Osteoblast (primary cell): ENCODE data around the gene STT3B. TPM values are rescaled to one million over a fixed set of nuclear protein-coding genes. Genes with fewer than 3 reads are reported as not detected.

Source experiments
- DNase-seq: peaks from one replicate; pipeline ENCODE4 v3.0.0; 2011; ENCODE audit warnings: low spot score, mixed read lengths; ENCODE audit not compliant: insufficient read length; ENCODE audit errors: missing footprints
- H2AFZ ChIP-seq: 2 replicates; pipeline ENCODE4 v1.6.0; 2011; ENCODE audit warnings: mild to moderate bottlenecking, low read length
- H3K27ac ChIP-seq: 2 replicates; pipeline ENCODE4 v1.5.1; 2011; ENCODE audit warnings: mild to moderate bottlenecking, low read depth, low read length, moderate library complexity
- H3K27me3 ChIP-seq: 2 replicates; pipeline ENCODE4 v1.6.0; 2012; ENCODE audit warnings: mild to moderate bottlenecking, control low read depth, inconsistent platforms, low read length, moderate library complexity; ENCODE audit not compliant: insufficient read depth
- H3K36me3 ChIP-seq: 2 replicates; pipeline ENCODE4 v1.5.1; 2011; ENCODE audit warnings: mild to moderate bottlenecking, low read length, control low read depth, moderate library complexity; ENCODE audit not compliant: insufficient read depth
- H3K4me1 ChIP-seq: 2 replicates; pipeline ENCODE4 v1.5.1; 2011; ENCODE audit warnings: mild to moderate bottlenecking, low read length, control low read depth, moderate library complexity; ENCODE audit not compliant: insufficient read depth
- H3K4me2 ChIP-seq: 2 replicates; pipeline ENCODE4 v1.6.0; 2011; ENCODE audit warnings: mild to moderate bottlenecking, low read length; ENCODE audit not compliant: insufficient read depth
- H3K4me3 ChIP-seq: fragments of 200-600 bp; sonication (generic); 3 replicates; pipeline ENCODE4 v1.5.1; 2012; ENCODE audit warnings: mild to moderate bottlenecking, low read length, inconsistent platforms; ENCODE audit not compliant: insufficient read depth
- H3K79me2 ChIP-seq: 2 replicates; pipeline ENCODE4 v1.6.0; 2012; ENCODE audit warnings: mild to moderate bottlenecking, low read length, control low read depth, inconsistent platforms; ENCODE audit not compliant: insufficient read depth
- H3K9me3 ChIP-seq: 2 replicates; pipeline ENCODE4 v1.5.1; 2011; ENCODE audit warnings: low read depth, low read length, control low read depth
- H4K20me1 ChIP-seq: 2 replicates; pipeline ENCODE4 v1.6.0; 2012; ENCODE audit warnings: mild to moderate bottlenecking, low read length, control low read depth; ENCODE audit not compliant: insufficient read depth
- CTCF ChIP-seq: IDR thresholded peaks from 2 replicates; pipeline ENCODE4 v1.5.1; 2011; ENCODE audit warnings: mild to moderate bottlenecking, low read depth, low read length, moderate library complexity; ENCODE audit errors: extremely low read depth
- total RNA-seq: library from RNA; depleted of rRNA; stranded (reverse); fragments of >200 nt; gene quantifications from 2 replicates; pipeline ENCODE4 v1.2.3, GENCODE V29; 2012

STT3B gene
- total RNA-seq, 1 donor = 216 TPM

- H3K79me2 ChIP-seq = peaks cover 86% of the 10 kb centered on the region
- H3K9me3 ChIP-seq = no peaks in the 10 kb centered on the region
- TF ChIP-seq CTCF = no peak
- H3K4me3 ChIP-seq = no peak overlapping the region
- no peak overlapping the region for H2AFZ ChIP-seq
- no peaks in the 10 kb centered on the region for H3K27me3 ChIP-seq
- H3K27ac ChIP-seq = no peak overlapping the region
- DNase-seq = no peak
- H3K4me2 ChIP-seq = no peak overlapping the region
- no peaks in the 10 kb centered on the region for H3K36me3 ChIP-seq
- no peaks in the 10 kb centered on the region for H3K4me1 ChIP-seq
- peaks cover 54% of the 10 kb centered on the region for H4K20me1 ChIP-seq
These were observed 38.6 kb downstream of the STT3B start for GRCh38 chr3:31571325-31571724.

GRCh38 chr3:31572236-31573004, 39.7 kb downstream of the STT3B start:
- H3K4me2 ChIP-seq = no peak overlapping the region
- H2AFZ ChIP-seq = no peak overlapping the region
- peaks cover 45% of the 10 kb centered on the region for H4K20me1 ChIP-seq
- H3K36me3 ChIP-seq = no peaks in the 10 kb centered on the region
- H3K79me2 ChIP-seq = peaks cover 79% of the 10 kb centered on the region
- DNase-seq = no peak
- no peaks in the 10 kb centered on the region for H3K4me1 ChIP-seq
- no peaks in the 10 kb centered on the region for H3K27me3 ChIP-seq
- H3K27ac ChIP-seq = no peak overlapping the region
- H3K4me3 ChIP-seq = no peak overlapping the region
- no peaks in the 10 kb centered on the region for H3K9me3 ChIP-seq
- no peak for TF ChIP-seq CTCF

GRCh38 chr3:31573036-31573779, 40.5 kb downstream of the STT3B start:
- Histone ChIP-seq H3K4me2 (no peak overlapping the region), H3K36me3 (no peaks in the 10 kb centered on the region), H3K79me2 (peaks cover 80% of the 10 kb centered on the region), H2AFZ (no peak overlapping the region), H3K27ac (no peak overlapping the region), H4K20me1 (peaks cover 39% of the 10 kb centered on the region), H3K9me3 (no peaks in the 10 kb centered on the region), H3K4me1 (no peaks in the 10 kb centered on the region), H3K4me3 (no peak overlapping the region), H3K27me3 (no peaks in the 10 kb centered on the region)
- no peak for TF ChIP-seq CTCF
- no peak for DNase-seq

- DNase-seq = no peak
- H3K4me2 ChIP-seq = no peak overlapping the region
- no peak for TF ChIP-seq CTCF
- H2AFZ ChIP-seq = no peak overlapping the region
- H3K9me3 ChIP-seq = no peaks in the 10 kb centered on the region
- peaks cover 68% of the 10 kb centered on the region for H3K79me2 ChIP-seq
- peaks cover 24% of the 10 kb centered on the region for H4K20me1 ChIP-seq
- H3K27ac ChIP-seq = no peak overlapping the region
- peaks cover 4% of the 10 kb centered on the region for H3K36me3 ChIP-seq
- no peak overlapping the region for H3K4me3 ChIP-seq
- no peaks in the 10 kb centered on the region for H3K4me1 ChIP-seq
- H3K27me3 ChIP-seq = no peaks in the 10 kb centered on the region
These were observed 42.7 kb downstream of the STT3B start for GRCh38 chr3:31575448-31575847.
